ENCODE data around the gene ZMIZ1.

The ZMIZ1 gene

DNA sequence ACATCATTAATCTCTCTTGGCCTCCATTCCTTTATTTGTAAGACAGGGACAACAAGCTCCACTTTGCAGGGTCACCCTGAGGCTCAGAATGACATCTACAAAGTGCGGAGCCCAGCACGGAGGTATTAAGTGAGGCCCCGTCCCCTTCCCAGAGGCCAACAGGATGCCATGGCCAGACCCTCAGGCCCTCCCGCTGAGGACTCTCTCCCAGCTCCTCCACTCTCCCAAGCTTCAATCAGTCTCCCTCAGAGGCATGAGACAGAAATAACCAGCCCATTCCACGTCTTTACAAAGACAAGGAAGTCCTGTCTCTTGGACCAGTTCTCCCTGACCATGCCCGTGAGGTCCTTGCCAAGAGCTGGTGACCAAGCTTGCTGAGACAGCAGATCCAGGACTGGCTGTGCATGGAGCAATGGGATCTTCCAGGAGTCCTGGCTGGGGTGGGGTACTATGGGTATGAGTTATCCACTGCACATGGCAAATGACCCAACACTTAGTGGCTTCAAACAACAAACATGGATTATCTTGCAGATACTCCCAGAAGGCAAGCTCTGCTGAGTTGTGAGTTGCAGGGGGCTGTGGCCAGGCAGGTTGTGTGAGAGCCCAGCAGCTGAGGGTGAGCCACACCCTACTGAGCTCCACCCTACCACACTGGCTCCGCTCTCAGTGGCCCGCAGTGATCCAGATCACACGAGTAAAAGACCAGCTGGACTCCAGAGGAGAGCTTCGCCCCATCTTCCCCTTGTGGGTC lies 274.2 kb downstream of the ZMIZ1 start:
- in situ Hi-C loops (cut with MboI; ENCODE audit: low pct_unique_long_range_greater_than_20kb, low sequenced_read_pairs): no loop called here
- no peak for DNase-seq

DNA sequence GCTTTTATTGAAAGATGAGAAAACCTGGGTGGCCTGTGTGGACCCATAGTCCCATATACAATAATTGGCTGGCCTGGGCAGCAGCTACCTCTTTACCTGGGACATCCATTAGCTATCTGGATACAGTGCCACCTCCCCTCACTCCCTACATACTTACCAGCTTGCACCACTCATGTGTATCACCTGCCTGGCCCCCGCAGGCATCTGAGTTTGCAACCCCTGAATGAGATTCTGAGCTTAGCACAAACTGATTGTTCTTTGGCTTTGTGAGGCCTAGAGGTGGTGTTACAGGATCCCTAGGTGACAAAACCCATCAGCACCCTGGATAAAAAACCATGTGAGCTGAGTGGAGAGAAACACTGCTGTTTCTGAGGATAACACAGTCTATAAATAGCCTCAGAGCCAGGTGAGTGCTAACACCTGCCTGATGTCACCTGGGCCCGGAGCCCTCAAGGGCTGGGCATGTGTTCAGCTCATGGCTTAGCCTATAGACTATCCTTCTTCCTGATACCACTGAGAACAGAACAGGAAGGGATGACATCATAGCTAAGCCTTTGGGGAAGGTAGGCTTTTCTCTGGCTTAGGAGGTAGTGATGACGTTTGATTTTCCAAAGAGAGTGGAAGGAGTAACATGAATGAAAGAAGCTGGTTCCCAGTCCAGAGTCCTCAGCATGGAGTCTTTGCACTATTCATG lies 275.9 kb downstream of the ZMIZ1 start:
- no peak for DNase-seq
- in situ Hi-C loops (cut with MboI; ENCODE audit: low pct_unique_long_range_greater_than_20kb, low sequenced_read_pairs): no loop called here

DNA sequence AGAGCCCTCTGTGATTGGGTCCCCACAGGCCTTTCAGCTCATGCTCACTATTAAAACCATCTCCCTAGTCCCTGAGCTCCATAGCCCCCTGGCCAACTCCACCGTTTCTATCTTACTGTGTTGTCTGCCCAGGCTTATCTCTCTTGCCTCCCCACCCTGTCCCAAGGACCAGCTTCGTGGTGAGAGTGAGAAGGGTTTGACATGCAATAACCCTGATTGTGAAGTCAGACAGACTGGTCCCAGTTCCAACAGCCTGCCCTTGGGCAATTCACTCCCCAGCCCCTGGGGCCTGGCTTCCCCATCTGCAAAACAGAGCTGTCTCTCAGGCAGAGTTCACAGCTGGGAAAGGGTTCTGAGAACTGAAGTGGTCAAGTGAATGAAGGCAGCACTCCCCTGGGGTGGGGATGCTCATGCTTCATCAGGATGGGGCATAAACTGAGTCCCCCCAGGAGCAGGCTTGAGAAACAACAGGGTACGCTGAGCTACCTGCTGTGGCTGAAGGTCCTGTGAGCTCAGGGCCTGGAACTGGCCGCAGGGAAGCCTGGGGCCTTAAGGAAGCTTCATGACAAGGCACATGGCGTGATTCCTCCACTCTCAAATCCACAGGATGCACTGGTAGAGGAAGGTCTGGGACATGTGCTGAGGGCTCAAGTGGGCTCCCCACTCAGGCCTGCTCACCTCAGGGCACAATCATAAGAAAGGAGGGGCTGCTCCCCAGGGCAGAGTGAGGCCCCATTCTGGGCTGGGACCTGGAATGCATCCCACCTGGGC lies 276.7 kb downstream of the ZMIZ1 start:
- in situ Hi-C loops (cut with MboI; ENCODE audit: low pct_unique_long_range_greater_than_20kb, low sequenced_read_pairs): no loop called here
- DNase-seq: no peak

DNA sequence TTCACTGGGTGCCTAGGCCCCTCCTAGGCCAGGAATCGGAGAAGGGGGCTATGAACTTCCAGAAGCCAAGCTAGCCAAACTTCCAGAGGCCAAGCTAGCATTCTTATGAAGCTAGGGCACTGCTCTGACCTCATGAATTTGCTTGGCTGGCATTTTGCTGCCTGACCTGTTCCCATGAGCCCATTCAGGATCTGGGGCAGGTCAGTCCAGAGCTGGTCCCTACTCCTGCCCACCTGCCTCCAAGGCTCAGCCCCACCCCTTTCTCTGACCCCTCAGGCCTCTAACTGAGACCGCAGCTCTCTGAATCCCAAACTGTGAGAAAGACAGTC lies 277.2 kb downstream of the ZMIZ1 start:
- in situ Hi-C loops (cut with MboI; ENCODE audit: low pct_unique_long_range_greater_than_20kb, low sequenced_read_pairs): no loop called here
- no peak for DNase-seq

DNA sequence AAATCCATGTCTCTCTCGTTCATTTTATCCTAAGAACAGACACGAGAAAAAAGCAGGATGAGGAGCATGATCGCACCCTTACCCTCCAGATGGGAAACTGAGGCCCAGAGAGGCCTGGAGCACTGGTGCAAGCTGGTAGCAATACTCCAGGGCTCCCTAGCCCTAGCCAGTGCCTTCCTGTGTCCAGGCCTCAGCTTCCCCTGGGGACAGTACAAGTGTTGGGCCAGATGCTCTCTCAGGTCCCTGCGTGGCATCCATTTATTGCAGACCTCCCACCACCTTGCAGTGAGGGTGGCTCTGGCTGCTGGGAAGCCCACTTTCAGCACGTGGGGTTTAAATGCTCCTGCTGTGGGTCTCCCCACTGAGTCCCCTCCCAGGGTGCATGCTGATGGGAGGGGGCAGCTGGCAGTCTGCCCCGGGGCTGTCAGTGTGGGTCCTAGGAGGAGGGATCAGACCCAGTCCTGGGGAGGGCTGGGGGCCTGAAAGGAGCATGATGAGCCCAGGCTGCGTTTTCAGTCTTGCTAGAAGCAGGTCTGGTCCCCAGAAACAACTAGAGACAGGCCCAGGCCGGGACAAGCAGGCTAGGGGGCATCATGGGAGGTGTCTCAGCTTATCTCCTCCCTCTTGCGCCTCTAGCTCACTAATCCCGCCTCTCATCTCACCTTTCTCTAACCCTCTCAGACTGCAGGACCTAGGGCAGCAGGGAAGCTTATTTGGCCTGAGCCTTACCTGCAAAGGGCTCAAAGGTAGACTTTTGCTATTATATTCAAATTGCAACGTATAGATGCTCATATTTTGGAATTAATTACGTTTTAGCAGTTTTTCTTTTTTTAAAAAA lies 277.8 kb downstream of the ZMIZ1 start:
- in situ Hi-C loops (cut with MboI; ENCODE audit: low pct_unique_long_range_greater_than_20kb, low sequenced_read_pairs): no loop called here
- DNase-seq: no peak

DNA sequence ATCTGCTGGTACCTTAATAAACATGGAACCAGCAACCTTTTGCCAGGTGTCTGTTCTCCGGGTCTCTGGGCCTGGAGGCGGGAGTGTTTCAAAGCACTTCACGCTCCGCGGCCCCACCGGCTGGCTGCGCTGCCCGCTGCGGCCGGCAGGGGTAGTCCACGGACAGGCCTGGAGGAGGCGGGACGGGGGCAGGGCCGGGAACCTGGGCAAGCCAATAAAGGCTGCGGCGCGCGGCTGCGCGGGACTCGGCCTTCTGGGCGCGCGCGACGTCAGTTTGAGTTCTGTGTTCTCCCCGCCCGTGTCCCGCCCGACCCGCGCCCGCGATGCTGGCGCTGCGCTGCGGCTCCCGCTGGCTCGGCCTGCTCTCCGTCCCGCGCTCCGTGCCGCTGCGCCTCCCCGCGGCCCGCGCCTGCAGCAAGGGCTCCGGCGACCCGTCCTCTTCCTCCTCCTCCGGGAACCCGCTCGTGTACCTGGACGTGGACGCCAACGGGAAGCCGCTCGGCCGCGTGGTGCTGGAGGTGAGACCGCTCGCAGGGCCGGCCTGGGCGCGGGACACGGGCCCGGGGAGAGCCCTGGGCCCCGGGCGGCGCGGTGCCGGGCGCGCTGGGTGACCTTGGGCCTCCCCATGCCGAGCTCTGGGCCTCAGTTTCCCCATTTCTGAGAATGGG lies 278.6 kb downstream of the ZMIZ1 start, which contains the start of gene PPIF:
Gene PPIF (plus strand): TSS at position 244 of the 668 bp plus-strand sequence. CDS start 80 bp downstream, at position 324.
- in situ Hi-C loops (cut with MboI; ENCODE audit: low pct_unique_long_range_greater_than_20kb, low sequenced_read_pairs): no loop called here
- peak; percentile 90 for DNase-seq

DNA sequence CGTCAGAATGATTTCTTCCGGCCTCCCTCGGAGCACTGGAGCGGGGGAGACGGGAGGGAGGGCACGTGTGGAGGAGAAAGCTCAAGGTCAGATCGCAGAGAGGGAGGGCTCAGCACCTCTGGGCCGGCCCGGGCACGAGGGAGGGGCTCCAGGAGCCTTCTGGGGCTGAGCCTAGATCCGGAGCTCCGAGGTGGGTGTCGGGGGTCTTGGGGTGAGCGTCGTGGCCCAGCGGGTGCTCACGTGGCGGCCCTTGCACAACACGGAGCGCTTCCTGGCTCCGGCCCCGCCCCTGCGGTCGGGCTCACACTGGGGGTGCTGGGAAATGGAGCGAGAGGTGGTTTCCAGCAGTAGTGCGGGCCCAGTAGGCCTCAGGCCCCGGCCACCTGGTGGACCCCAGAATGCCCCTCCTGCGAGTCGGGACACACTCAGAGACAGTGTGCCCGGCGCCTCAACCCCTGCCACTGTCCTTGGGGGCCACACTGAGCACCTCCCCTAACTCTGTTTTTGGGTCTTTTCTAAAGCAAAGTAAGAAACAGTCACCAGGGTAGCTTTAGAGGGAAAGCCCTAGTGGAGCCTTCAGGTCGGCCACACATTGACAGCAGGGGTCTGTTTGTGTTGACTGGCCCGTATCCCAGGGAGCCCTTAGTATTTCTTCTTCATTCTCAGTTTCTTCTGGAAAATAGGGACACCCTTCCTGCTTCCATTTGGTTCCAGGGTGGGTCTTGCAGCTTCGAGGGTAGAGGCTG lies 279.3 kb downstream of the ZMIZ1 start:
- in situ Hi-C loops (cut with MboI; ENCODE audit: low pct_unique_long_range_greater_than_20kb, low sequenced_read_pairs): no loop called here
- DNase-seq: peak; percentile 74

DNA sequence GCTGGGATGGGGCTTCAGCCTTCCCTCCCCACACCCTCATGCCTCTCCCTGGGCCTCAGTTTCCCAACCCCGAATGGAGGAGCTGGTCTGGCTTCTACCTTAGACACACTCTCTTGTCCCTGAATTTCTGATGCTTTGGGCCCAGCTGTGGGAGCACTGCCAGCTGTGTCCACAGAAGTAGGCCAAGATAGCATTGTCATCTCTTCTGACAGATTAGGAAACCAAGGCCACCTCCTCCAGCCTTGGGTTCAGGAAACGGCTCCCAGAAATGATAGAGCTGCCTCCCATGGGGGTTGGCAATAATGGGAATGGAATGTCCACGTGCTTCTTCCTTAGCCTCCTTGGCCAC lies 279.8 kb downstream of the ZMIZ1 start:
- no peak for DNase-seq

DNA sequence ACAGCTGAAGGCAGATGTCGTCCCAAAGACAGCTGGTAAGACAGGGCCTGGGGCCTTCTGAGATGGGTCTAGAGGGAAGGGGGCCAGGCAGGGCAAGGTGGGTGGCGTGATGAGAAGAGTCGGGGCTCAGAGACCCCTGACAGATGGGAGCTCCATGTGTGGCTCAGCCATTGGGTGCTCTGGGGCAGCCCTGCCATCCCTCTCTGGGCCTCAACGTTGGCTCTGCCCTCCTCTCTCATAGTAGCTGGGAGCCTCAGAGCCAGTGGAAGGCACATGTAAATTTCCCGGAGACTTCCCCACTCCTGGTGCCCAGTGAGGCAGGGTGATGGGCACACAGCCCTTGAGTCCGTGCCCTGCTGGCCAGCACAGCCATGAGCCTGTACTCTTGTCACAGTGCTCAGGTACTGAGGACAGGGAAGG lies 280.3 kb downstream of the ZMIZ1 start:
- in situ Hi-C loops (cut with MboI; ENCODE audit: low pct_unique_long_range_greater_than_20kb, low sequenced_read_pairs): no loop called here
- DNase-seq: no peak

More for the DNA sequence above, 279.8 kb downstream of the ZMIZ1 start:
- in situ Hi-C loops (cut with MboI; ENCODE audit: low pct_unique_long_range_greater_than_20kb, low sequenced_read_pairs): no loop called here

DNA sequence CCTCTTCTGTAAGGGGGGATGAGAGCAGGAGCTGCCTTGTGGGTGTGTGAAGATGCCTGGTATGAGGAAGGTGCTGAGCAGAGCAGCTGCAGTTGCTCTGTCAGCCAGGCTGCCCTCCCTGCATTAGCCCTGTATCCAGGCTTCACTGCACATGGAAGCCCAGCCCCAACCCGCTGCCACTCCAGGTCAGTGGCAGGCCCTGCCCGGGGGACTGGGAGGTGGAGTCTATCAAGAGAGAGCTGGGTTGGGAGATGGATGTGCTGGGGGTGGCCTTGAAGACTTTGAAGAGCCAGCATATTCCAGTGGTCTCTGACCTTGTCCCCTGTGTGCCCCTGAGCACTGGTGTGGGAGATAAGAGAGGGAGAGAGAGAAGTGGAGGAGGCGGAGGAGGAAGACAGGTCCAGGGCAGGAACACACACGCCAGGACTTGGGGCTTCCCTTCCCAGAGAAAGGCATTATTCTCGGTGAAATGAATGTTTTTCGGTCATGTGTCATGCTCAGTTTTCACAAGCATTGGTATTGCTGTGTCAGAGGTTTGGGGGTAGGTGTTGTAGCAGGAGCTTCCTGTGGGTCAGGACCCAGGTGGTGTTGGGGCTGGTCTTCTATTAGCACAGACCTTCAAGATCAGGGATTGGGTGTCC lies 281.1 kb downstream of the ZMIZ1 start:
- in situ Hi-C loops (cut with MboI; ENCODE audit: low pct_unique_long_range_greater_than_20kb, low sequenced_read_pairs): no loop called here
- no peak for DNase-seq

DNA sequence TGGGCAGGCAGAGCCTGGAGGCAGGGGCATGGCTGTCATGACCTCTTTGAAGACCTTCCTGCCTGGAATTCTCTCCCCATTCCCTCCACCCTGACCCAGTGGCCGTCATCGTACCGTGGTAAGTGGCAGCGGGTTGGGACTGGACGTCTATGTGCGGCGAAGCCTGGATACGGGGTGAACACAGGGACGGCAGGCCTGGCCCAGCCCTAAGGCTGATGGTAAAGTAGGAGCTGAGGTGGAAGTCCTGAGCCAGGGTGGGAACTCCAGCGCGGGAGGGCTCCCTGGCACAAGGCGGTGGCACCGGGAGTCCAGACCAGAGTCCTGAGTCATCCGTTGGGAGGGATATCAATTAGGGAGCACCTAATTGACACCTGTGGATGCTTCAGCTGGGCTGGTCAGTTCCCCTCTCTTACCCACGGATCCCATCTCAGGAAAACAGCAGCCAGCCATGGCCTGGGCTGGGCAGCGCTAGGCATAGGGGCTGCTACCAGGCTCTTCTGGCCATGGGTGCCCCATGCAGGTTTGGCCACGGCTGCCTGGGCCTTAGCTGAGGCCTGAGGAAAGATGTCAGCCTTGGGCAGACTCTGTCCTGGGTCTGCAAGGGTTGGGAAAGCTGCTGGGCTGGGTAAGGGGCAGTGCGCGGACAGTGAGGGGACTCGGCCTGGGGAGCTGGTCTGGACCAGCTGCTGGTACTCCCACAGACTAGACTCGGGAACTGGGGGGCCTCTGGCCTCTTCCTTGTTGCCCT lies 281.8 kb downstream of the ZMIZ1 start:
- in situ Hi-C loops (cut with MboI; ENCODE audit: low pct_unique_long_range_greater_than_20kb, low sequenced_read_pairs): no loop called here
- DNase-seq: no peak

DNA sequence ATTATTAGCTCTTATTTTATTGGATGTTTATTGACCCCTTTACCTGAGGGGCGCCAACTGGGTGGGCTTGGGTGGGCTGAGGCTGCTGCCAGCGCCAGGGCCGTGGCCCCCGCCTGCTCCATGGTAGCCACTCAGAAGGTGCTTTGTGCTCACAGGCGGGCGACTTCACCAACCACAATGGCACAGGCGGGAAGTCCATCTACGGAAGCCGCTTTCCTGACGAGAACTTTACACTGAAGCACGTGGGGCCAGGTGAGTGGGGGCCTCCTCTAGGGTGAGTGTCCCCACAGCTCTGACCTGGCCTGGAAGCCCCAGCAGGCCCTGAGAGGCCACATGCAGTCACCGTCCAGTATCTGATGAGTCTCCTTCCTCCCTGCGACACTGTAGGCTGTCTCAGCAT lies 282.6 kb downstream of the ZMIZ1 start:
- in situ Hi-C loops (cut with MboI; ENCODE audit: low pct_unique_long_range_greater_than_20kb, low sequenced_read_pairs): no loop called here
- no peak for DNase-seq

DNA sequence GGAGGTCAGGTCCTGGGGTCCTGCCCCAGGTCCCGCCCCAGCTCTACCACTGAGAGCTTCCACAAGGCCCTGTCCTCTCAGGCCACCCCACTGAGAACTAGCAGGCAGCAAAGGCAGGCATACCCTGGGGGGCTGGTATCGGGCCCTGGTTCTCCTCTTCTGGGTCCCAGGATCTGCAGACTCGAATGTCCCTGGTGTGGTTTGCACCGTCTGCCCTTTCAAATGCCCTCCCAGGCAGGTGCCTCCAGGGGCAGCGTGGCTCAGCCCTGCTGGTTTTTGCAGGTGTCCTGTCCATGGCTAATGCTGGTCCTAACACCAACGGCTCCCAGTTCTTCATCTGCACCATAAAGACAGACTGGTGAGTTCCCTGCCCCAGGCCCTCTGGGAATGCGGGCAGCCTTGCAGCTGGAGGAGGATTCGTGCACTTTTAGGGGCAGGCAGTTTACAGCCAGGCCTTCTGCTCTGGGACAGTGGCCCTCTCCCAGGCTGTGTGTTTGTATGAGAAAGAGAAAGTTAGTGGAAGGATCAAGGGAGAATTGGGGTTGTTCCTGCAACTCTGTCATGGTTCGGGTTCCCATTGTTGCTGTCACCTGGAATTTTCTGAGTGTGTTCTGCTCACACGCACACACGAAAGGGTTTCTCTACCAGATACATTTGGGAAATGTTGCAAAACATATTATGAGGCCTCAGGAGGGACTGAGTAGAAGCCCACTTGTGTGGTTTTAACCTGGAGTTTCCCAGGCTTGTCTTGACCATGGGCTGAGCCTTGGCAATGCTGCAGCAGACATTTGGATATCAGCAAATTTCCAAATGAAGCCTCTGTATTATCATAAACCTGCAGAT lies 283.5 kb downstream of the ZMIZ1 start:
- in situ Hi-C loops (cut with MboI; ENCODE audit: low pct_unique_long_range_greater_than_20kb, low sequenced_read_pairs): no loop called here
- no peak for DNase-seq

DNA sequence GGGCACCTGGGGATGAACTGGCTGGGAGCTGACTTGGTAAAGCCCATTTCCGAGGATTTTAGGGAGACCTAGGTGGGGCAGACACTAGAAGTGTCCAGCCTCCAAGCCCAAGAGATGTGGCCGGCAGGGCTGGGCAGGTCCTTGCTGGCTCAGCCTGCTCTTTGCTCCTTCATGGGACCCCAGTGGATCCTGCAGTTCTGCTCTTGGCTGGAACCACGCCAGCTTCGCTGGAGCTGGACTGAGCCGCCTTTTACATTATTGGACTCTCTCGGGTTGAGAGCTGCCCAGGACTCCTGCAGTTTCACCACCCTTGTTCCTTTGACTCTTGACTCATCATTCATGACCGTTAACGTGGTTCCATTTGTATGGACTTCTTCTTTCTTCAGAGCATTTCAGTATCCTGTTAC lies 284.2 kb downstream of the ZMIZ1 start:
- in situ Hi-C loops (cut with MboI; ENCODE audit: low pct_unique_long_range_greater_than_20kb, low sequenced_read_pairs): no loop called here
- DNase-seq: no peak

DNA sequence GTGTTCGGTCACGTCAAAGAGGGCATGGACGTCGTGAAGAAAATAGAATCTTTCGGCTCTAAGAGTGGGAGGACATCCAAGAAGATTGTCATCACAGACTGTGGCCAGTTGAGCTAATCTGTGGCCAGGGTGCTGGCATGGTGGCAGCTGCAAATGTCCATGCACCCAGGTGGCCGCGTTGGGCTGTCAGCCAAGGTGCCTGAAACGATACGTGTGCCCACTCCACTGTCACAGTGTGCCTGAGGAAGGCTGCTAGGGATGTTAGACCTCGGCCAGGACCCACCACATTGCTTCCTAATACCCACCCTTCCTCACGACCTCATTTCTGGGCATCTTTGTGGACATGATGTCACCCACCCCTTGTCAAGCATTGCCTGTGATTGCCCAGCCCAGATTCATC lies 285.0 kb downstream of the ZMIZ1 start:
- in situ Hi-C loops (cut with MboI; ENCODE audit: low pct_unique_long_range_greater_than_20kb, low sequenced_read_pairs): no loop called here
- DNase-seq: no peak

DNA sequence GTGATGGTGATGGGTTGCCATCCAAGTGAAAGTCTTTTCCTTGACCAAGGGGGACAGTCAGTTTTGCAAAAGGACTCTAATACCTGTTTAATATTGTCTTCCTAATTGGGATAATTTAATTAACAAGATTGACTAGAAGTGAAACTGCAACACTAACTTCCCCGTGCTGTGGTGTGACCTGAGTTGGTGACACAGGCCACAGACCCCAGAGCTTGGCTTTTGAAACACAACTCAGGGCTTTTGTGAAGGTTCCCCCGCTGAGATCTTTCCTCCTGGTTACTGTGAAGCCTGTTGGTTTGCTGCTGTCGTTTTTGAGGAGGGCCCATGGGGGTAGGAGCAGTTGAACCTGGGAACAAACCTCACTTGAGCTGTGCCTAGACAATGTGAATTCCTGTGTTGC lies 285.4 kb downstream of the ZMIZ1 start:
- DNase-seq: no peak
- in situ Hi-C loops (cut with MboI; ENCODE audit: low pct_unique_long_range_greater_than_20kb, low sequenced_read_pairs): no loop called here

Data from KBM-7 (cell line).